Measurements from ENCODE around the gene TERT.

The TERT gene

GRCh38 chr5:1261643-1262042 lies 33.2 kb downstream of the TERT start:
- in situ Hi-C loops (cut with MboI; ENCODE audit: low sequenced_read_pairs, unreplicated experiment) = no loop called here
- no peak for DNase-seq (ENCODE audit: low spot score)
- no peak for TF ChIP-seq CTCF (IDR thresholded peaks at IDR 0.05; ENCODE audit: borderline replicate concordance, control extremely low read depth, extremely low read depth, insufficient read depth, missing control alignments)

GRCh38 chr5:1259806-1260480 lies 34.9 kb downstream of the TERT start:
- TF ChIP-seq CTCF (IDR thresholded peaks at IDR 0.05; ENCODE audit: borderline replicate concordance, control extremely low read depth, extremely low read depth, insufficient read depth, missing control alignments) = no peak
- in situ Hi-C loops (cut with MboI; ENCODE audit: low sequenced_read_pairs, unreplicated experiment) = no loop called here
- no peak for DNase-seq (ENCODE audit: low spot score)

GRCh38 chr5:1257841-1258240 lies 37.0 kb downstream of the TERT start:
- no peak for TF ChIP-seq CTCF (IDR thresholded peaks at IDR 0.05; ENCODE audit: borderline replicate concordance, control extremely low read depth, extremely low read depth, insufficient read depth, missing control alignments)
- in situ Hi-C loops (cut with MboI; ENCODE audit: low sequenced_read_pairs, unreplicated experiment) = no loop called here
- DNase-seq (ENCODE audit: low spot score) = no peak

GRCh38 chr5:1257363-1257762 lies 37.5 kb downstream of the TERT start:
- no peak for TF ChIP-seq CTCF (IDR thresholded peaks at IDR 0.05; ENCODE audit: borderline replicate concordance, control extremely low read depth, extremely low read depth, insufficient read depth, missing control alignments)
- in situ Hi-C loops (cut with MboI; ENCODE audit: low sequenced_read_pairs, unreplicated experiment) = no loop called here
- DNase-seq (ENCODE audit: low spot score) = no peak

DNA sequence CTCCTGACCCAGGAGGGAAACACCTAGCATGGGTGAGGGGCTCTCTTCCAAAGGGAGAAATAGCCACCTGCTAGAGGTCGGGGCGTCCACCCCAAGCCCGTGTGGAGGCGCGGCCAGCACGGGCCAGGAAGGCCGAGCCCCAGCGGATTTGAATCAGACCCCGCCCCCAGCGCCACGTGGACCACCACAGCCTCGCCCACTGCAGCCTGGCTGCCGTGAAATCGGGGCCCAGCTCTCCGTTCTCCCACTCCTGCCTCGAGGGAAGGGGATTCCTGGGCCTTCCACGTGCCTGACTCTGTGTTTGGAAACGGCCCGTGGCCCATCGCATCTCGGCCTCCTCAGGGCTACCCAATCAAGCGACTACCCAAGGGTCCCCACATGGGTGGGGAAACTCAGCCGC lies 38.1 kb downstream of the TERT start:
- no peak for DNase-seq (ENCODE audit: low spot score)
- TF ChIP-seq CTCF (IDR thresholded peaks at IDR 0.05; ENCODE audit: borderline replicate concordance, control extremely low read depth, extremely low read depth, insufficient read depth, missing control alignments) = no peak
- in situ Hi-C loops (cut with MboI; ENCODE audit: low sequenced_read_pairs, unreplicated experiment) = no loop called here

GRCh38 chr5:1255081-1255561 lies 39.7 kb downstream of the TERT start:
- in situ Hi-C loops (cut with MboI; ENCODE audit: low sequenced_read_pairs, unreplicated experiment) = no loop called here
- no peak for TF ChIP-seq CTCF (IDR thresholded peaks at IDR 0.05; ENCODE audit: borderline replicate concordance, control extremely low read depth, extremely low read depth, insufficient read depth, missing control alignments)
- no peak for DNase-seq (ENCODE audit: low spot score)

Measured in GM13976 (cell line).